ENCODE data around the gene ZBTB16. TPM values are rescaled to one million over a fixed set of nuclear protein-coding genes. Genes with fewer than 3 reads are reported as not detected.
A peak's percentile ranks its signal among the peaks of the same experiment; 100 is the strongest.

ZBTB16 gene
- total RNA-seq, 1 experiment from 2014 or later: not detected

DNA sequence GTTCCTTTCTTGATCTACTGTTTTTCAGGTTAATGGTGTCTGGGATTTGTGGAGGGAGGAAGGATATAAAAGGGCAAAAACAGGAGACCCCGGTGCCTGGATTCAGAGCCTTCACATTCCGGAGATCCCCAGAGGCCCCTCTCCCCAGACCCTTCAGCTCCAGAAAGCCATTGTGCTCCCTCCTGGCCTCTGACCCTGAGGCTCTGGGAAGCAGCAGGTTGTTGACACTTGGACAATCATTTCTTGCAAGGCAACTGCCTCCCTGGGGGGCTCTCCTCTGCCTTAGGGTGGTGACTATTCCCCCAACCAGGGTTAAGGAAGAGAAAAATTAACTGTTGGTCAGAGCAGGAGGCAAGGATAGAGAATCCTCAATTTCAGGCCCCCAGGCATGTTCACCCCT lies 149.8 kb downstream of the ZBTB16 start:
- no peak for DNase-seq (ENCODE audit: low spot score)

DNA sequence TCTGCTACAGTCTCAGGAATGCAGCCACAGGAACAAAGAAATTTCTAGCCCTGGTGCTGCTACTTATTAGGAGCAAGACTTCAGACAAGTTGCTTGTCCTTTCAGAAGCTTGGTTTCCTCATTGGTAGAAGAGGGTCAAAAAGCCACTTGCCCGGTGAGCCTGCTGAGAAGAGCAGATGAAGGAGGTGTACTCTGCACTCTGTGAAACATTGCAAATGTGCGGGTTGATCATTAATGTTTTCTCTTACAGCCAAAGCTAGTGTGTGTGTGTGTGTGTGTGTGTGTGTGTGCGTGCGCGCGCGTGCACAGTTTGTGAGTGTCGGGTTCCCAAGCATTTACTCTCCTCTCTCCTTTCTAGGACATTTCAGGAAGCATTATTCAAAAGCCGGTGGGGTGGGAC lies 150.4 kb downstream of the ZBTB16 start:
- DNase-seq (ENCODE audit: low spot score): no peak

DNA sequence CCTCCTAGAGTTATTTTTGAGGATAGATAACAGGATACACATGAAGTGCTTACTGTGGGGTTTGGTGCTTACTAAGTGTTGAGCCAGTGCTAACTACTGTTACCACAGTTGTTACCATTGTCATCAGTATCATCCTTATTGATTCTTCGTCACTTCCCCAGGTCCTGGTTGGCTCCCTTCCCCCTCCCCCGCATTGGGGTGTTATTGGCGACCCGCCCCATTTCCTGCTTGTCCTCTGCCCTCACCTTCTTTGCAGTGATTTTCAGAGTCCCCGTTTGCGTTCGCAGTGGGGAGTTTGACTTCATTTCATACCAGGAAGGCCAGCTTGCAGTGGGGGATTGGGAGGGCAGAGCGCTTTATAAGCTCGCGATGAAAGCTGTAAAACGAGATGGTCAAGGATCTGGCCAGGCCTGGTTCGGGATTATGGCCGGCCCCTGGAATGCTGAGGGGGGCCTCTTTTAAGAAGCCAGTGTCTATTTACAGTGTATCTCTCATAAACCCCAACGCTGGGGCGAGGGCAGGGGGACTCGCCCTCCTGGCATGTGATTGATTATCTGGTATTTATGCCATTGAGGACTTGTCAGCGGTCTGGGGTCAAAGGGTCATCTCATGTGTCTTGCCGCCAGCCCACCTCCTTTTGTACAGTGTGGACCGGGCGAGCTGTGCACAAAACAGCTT lies 152.1 kb downstream of the ZBTB16 start:
- no peak for DNase-seq (ENCODE audit: low spot score)

DNA sequence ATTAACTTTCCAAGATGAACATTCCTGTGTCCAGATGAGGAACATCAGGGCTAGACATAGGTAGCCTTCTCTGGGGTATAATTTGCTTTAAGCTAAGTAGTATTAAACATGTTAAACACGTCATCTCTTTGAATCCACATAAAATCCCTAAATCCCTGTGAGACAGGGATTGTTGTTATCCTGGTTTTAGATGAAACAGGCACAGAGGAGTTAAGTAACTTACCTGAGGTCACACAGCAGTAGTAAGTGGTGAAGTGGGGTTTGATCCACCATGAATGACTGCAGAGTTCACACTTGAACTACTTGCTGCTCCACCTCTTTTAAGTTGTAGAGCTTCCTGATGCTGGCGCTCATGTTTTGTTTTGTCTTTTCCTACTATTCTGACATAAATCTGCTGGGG lies 154.1 kb downstream of the ZBTB16 start:
- DNase-seq (ENCODE audit: low spot score): no peak

DNA sequence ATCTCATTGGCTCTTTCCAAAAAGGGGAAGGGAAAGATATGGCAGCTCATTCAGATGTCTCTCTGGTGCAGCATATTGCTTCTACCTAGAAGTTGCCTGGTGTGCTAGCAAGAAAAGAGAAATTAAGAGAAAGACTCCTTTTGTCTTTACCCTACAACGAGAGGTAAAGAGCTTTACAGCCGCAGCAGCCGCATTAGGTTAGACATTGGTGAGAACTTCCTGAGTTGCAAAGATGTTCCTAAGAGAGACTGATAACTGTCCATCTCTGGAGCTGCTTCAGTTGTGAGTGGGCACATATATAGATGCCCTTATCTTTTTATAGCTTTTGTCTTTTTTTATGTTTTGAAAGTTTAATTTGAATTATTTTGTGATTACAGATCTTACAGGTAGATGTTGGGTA lies 155.9 kb downstream of the ZBTB16 start:
- DNase-seq (ENCODE audit: low spot score): no peak

DNA sequence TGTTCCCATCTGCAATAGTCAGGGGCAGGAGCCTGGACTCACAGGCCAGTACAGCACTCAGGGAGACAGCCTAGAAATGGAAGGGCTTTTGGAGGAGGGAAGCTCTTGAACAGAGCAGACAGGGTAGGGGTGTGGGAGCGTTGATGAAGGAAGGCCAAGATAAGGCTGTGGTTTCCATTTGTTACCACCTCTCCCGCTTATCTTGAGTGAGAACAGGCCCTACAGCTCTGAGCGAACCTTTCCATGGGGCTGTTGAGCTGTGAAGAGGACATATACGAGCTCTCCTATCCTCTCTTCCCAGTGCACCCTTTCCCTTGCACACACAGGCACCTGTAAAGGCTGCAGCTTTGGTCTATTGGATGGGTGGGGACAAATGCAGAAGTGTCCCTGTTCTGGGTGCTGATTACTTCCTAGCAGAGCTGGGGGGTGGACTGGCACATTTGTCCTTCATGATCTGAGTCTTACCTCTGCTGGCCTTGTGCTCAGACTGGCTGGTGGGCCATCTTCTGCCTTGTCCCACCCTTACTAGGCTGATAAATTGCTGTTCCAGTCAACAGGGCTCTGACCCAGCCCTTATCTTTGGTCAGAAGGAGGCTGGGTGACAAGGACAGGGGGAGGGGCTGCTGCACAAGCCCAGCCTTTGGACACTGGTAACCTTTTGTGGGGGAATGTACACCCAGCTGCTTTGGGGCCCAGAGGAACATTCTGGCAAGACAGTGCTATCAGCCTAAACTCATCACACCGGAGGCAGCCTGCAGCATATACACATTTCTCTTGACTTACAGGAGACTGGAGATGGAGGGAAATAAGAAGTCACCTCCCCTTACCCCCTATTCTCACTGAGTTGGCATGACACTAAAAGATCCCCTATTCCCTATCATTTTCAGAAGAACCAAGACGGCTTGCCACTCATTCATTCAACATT lies 156.6 kb downstream of the ZBTB16 start:
- no peak for DNase-seq (ENCODE audit: low spot score)

DNA sequence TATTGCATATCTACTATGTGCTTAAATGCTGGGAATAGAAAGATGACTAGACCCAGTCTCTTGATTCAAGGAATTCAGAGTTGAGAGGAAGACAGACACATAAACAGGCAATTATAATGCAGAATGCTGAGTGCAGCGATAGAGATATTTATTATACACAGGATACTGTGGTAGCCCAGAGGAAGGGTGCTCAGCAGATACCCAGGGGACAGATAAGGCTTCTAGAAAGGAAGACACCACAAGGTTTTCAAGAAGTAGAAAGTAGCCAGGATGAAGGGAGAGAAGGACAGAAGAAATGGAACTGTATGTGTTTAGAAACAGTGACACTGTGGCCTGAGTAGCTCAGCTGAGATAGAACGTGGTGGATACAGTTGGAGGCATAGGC lies 157.3 kb downstream of the ZBTB16 start:
- no peak for DNase-seq (ENCODE audit: low spot score)

DNA sequence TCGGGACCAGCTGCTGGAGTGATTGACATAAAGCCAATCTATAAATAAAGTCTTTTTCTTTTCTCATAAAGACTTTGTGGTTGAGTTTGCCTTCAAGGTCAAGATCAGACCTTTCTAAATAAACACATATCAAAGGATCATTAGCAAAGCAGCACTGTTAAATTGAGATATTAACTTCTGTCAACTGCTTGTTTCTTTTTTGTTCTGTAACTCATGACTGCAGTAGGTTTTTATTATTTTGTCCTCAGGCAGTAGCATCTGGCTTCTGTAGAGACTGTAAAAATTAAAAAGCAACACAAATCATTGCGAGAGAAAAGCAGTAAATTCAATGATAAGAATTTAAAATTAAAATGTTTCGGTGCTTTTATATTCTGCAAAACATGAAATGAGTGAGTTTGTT lies 159.0 kb downstream of the ZBTB16 start:
- no peak for DNase-seq (ENCODE audit: low spot score)

DNA sequence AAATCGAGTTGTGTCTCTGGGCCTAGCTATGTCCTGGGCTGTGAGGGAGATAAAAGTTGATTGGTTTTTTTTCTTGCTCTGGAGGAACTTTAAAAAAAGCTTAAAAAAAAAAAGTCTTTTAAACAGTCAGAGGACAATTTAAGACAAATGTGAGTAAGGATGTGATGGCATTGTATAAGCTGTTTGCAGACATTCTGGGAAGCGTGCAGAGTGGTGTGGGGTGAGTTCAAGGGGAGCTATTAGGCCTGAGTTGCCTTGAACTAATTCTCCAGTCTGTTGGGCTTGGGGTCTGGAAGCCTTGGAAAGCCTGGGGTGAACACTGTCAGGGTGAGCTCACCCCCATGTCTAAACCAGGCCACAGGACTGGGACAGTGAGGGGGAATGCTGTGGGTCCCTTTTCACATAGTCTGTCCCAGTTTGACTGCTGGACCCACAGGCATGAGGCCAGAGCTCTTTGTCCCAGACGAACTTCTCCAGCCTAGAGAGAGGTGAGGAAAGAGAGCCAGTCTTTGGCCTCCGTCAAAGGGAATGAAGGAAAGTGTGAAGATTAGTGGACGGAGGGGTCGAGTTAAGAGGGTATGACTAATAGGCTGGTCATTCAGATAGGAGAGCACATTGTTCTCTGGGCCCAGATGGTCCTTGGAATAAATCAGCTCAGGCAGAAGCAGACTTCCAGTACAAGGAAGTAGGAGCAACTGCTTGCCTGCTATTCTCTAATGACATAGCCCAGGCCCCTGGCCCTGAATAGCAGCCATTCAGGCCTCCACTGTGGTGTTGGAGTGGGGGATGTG lies 160.2 kb downstream of the ZBTB16 start:
- peak; percentile 66 for DNase-seq (ENCODE audit: low spot score)

DNA sequence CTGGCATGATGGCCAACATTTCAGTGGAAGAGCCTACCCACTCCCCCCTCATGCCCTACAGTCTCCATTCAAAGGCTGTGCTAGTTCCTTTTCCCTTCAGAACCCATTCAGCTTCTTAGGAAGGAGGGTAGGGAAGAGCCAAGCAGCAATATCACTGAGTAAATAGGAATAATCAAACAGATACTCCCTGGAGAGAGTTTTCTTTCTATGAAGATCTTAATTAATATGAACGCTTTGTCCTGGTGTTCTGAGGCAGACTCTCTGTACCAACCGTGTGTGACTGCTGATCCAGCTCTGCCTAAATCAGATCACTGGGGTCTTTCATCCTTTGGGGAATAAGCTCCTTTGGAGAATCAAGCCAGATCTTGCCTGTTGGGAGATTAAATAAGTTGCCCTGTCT lies 161.5 kb downstream of the ZBTB16 start:
- DNase-seq (ENCODE audit: low spot score): no peak

DNA sequence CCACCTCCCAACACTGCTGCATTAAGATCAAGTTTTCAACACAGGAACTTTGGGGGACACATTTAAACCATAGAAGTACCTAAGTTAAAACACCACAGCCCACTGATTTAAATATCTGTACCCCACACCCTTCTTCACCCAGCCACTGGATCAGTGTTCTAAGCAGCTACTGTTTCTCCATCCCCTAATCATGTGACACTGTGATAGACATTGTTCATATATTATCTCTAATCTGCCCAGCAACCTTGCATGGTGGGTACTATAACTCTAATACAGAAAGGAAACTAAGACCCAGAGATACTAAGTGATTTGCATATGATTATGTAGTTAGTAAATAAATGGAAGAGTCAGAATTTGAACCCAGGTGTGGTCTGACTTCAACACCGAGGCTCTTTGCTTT lies 166.2 kb downstream of the ZBTB16 start:
- DNase-seq (ENCODE audit: low spot score): no peak

DNA sequence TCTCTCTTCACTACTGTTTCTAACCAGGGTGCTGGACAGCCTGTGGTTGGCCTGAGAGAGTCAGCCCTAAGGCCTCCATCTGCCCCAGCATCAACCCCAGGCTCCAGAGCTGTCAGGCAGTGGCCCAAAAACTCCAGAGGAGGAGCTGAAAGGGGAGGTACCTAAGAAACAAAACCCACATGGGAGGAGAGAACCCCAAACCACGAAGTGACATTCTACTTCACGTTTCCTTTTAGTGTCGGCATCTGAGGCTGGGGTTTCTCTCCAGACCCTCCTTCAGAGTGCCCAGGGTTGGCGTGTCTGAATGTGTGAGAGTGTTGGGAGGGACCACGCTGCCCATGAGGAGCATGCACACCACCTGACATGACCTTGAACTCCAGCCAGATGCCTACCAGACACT lies 166.8 kb downstream of the ZBTB16 start:
- DNase-seq (ENCODE audit: low spot score): no peak

DNA sequence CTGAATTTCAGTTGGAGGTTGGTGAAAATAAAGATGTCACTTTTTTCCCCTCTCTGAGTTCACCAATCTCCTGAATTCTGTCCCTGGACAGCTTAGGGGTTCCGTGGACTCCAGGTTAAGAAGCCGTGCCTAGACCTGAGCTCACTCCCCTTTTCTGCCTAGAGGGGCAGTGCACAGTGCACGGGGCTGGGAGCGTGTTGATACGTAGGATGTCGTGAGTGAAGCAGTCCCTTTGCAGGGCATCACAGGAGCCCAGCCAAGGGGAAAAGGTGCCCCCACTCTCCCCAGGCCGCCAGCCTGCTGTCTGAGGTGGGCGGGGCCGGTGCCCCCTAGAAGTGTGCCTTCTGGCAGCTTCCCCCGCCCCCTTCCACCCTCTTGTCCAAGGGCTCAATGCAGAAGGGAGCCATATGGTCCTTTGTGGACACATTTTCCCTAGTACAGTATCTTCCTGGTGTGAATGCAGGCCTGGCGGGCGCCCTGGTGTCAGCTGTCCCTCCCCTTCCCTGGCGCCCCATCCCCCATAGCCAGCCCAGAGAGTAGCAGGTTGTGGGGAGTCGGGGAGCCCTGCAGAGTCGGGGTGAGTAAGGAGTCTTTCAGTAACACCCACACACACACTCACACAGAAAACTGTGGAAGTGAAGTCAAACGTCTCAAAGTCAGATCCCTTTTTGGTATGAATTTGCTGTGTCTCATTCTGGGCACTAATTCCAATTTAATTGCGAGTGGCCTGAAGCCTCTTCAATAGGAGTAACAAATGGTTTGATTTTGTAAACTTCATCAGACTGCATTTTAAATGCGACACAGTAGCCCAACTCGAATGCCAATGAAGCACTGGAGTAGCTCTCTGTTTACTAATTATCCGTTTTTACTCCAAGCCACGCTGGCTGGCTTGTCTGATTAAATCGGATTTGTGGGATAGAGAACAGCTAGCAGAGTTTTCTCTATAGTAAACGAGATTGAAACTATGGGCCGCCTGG lies 169.2 kb downstream of the ZBTB16 start:
- DNase-seq (ENCODE audit: low spot score): no peak

DNA sequence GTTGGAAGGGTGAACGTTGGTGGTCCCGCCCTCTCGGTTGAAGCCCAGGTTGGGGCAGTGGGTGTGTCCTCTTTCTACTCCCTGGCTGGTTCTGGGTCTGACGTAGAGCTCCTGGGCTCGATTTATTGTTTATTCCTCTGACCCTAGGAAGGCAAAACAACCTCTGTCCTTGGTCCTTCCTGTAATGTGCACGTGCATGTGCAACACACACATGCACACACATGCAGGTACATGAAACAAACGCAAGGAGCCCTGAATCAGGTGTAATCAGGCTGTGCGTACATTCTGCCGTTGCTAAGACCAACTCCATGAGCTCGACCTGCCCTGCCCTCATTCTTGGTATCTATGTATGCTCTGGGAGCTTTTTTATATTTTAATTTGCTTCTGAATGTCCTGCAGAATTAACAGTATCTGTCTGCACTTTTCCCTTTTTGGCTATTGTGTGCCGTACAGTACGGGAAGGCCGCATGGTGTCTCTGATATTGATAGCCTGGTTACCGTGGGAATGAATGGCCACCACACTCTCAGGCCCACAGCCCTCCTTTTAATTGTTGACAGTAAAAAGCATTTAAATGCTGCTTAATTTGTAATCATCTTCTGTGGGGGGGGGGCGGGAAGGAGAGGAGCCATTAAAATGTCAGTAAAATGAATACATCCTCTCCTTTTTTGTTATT lies 170.7 kb downstream of the ZBTB16 start:
- no peak for DNase-seq (ENCODE audit: low spot score)

DNA sequence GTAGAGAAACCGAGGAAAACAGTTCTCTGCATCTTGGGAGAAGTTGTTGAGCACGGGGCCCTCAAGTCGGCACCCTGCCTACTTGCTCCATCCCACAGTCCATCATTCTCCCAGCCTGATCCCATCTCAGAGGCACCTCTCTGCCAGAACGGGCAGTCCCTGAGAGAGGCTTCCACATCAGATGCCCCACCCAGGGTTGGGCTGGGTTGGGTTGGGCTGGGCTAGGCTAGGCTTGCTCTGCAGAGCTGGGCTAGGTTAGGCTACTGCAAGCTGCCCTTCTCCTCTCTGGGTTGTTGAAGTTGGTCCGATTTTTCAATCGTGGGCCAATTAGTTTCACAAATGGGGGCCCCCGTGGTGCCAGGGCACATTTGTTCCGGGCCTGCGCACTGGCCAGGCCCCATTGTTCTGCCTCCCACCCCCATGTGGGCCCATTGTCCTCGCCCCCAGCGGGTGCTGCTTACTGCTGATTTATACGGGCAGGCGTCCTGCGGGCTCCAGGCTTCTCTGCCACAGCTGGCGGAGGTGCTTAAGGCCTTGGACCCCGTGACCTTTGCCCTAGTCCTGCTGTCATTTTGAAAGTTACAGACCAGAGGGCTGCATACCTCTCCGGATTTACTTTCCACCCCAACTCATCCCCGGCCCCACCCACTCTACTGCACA lies 173.0 kb downstream of the ZBTB16 start:
- no peak for DNase-seq (ENCODE audit: low spot score)

DNA sequence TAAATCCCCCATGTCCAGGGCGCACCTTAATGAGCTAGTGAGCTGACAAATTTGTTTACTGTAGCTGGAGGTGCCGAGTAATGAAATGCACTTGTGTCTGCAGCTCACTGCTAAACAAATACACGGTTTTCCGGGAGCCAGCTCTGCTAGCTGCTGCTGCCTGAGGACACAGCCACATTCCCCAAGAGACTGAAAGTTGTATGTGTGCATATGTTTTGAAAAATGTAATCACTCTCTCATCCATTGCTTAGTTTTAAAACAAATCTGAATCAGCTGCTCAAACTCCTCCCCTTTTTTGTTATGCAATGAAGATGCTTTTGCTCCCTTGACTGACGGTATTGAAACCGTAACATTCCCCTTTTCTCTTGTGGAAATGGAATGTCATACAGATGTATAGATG lies 174.2 kb downstream of the ZBTB16 start:
- no peak for DNase-seq (ENCODE audit: low spot score)

DNA sequence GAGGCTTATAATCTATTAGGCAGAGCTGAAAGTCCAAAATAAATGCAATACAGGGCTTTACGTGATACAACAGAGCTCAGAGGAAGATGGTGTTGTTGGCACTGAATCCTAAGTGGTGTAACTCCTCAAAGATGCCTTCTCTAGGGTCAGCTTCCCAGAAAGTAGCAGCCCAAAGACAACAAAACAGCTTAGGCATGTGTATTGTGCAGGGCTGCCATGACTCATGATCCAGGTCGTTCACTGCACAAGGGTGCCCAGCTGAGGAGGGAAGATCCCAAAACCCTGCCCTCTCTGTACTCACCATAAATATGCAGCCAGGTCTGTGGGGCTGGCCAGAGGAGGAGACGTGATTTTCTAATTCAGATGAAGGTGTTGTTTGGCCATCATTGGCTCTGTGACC lies 177.3 kb downstream of the ZBTB16 start:
- no peak for DNase-seq (ENCODE audit: low spot score)

DNA sequence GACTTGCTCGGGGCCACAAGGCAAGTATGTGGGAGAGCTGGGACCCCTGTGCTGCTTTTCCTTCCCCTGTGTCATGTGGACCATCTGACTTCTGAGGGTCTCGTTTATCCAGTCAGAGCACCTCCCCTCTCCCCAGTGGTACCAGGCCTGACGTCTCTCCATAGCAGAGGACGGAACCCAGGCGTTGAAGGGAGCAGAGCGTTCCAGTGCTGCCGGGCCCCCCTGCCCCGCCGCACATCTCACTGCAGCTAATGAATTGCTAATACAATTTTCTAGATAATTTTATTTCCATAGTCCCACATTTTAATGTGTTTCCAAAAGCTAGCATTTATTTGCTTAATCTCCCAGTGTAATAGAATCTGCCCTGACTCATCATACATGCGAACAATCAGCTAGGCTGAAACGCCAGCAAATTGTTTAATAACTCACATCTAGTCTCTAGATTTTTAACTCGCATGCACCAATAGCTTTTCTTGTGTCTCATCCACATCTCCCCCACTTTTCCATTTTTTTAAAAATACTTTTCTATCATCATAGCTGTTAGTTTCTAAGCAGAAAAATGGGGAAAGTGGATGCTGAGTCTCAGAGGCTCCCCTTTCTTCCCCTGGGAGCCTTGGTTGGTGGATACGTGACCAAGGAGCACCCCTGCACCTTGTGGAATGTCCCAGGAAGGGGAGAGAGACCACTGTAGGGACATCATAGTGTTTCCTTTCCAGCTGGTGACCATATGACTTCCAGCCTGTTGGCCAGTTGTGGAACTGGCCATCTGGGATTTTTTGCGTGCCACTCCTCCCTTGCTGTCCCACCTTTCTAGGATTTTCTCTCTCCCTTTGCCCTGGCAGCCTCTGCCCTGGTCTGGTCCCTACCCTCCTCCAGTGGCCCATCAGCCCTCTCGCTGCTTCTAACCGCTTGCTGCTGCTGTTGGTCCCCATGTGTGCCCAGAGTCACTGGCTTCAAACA lies 178.1 kb downstream of the ZBTB16 start:
- no peak for DNase-seq (ENCODE audit: low spot score)

DNA sequence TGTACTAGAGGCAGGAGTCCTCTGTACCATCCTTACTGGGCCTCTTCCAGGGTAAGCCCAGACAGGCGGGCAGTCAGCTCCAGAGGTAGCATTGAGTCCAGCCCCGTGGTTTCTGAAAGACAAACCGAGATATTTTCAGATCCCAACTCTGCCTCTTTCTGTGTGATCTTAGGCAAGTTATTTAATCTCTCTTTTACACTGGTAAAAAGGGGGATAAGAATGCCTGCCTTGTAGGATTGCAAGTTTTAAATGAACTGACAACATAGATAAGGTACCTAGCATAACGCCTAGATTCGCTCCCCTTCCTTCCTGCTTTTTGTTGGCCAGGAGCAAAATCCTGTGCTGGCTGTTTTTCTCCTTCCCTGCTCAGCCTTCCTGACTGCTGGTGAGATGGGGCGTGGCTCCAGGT lies 180.2 kb downstream of the ZBTB16 start:
- DNase-seq (ENCODE audit: low spot score): no peak

Data from A172 (cell line).